ENCODE results near the gene EHD3. TPM values are rescaled to one million over a fixed set of nuclear protein-coding genes. Genes with fewer than 3 reads are reported as not detected.
A peak's percentile ranks its signal among the peaks of the same experiment; 100 is the strongest.

EHD3 gene
- 0.43 TPM for polyA plus RNA-seq (2012; ENCODE audit: insufficient read depth, insufficient read length)

DNA sequence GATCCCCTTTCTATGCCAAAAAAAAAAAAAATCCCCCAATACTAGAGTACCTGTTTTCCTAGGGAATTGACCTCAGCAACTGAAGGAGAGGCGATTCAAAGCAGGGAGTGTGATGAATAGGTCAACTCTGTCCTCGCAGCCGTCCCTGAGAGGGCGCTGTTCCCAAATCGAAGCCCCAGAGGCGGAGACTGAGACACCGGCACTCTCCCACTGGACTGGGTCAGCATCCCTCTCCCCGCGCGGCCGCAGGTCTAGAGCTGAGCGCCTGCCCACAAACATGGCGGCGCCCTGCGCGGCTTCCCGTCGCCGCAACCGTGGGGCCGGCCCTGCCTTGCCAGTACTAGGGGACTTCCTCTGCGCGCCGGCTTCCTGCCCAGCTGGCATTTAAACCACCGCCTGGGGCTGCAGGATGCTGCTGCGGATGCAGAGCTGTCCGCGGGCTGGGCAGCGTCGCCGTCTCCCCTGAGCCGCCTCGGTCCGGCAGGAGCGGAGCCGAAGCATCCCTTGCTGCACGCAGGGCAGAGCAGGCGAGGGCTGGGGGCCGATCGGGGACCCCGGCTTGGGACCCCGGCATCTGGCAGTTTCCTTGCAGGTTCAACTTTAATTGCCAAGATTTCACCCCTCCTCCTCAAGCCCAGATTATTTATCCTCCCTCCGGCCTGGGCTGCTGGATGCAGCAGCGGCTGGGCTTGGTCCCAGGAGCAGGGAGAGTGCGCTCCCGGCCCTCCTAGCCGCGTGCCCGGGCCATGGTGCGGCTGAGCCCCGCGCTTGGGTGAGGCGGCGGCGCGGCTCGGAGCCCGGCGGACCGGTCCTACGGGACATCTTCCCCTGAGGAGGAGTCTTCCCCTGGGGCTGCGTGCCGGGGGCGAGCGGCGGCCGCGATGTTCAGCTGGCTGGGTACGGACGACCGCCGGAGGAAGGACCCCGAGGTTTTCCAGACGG, at the start of gene EHD3:
EHD3 (plus strand) TSS at position 412 of the 942 bp plus-strand sequence; CDS start at position 882, 470 bp downstream.
- peak; percentile 39 for DNase-seq (ENCODE audit: low read depth, low spot score)
- H3K4me3 ChIP-seq (ENCODE audit: low read length): peak within 1 kb of the TSS; percentile 59

- no peak overlapping the region for H3K4me3 ChIP-seq (ENCODE audit: low read length)
- DNase-seq (ENCODE audit: low read depth, low spot score): no peak
Observed at GRCh38 chr2:31187166-31187565, 46.8 kb upstream of the EHD3 start.

GRCh38 chr2:31188131-31188530, 45.8 kb upstream of the EHD3 start:
- no peak for DNase-seq (ENCODE audit: low read depth, low spot score)
- no peak overlapping the region for H3K4me3 ChIP-seq (ENCODE audit: low read length)

- no peak overlapping the region for H3K4me3 ChIP-seq (ENCODE audit: low read length)
- DNase-seq (ENCODE audit: low read depth, low spot score): no peak
Observed at GRCh38 chr2:31189141-31189540, 44.8 kb upstream of the EHD3 start.

DNA sequence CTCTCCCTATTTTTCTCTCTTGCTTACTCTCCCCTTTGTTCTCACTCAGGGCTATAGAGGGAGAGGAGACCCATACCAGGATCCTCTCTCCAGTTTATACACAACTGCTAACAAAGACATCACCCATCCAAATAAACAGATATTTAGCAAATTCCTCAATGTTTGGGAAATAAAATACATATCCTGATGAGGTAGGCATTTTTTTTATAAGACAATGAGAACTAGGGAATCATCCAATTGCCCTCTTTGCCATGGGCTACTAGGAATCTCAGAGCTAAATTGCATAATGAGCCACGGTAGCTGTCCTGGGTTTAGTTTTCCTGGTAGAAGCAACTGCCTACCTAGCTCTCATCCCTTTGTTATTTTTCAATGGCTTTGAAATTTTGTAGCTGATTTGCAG, 43.8 kb upstream of the EHD3 start:
- DNase-seq (ENCODE audit: low read depth, low spot score): no peak
- no peak overlapping the region for H3K4me3 ChIP-seq (ENCODE audit: low read length)

- DNase-seq (ENCODE audit: low read depth, low spot score): no peak
- no peak overlapping the region for H3K4me3 ChIP-seq (ENCODE audit: low read length)
Observed at GRCh38 chr2:31191931-31192330, 42.0 kb upstream of the EHD3 start.

DNA sequence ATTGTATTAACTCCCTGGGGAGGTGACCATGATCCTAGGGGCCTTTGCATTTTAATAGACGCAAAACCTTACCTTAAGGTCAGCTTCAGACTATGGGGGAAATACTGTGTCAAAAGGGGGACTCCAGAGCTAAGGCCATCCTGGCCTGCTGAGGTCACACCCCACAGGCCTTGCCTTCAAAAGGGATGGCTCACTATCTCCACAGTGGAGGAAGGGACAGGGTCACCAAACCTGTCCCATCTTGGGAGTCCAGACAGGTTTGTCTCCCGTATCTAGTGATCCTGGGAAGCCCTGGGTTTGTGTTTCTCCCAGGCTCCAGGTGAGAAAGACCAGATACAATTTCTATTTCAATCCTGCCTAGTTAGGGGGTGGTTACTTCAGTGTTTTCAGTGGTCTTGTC, 41.6 kb upstream of the EHD3 start:
- no peak overlapping the region for H3K4me3 ChIP-seq (ENCODE audit: low read length)
- DNase-seq (ENCODE audit: low read depth, low spot score): no peak

DNA sequence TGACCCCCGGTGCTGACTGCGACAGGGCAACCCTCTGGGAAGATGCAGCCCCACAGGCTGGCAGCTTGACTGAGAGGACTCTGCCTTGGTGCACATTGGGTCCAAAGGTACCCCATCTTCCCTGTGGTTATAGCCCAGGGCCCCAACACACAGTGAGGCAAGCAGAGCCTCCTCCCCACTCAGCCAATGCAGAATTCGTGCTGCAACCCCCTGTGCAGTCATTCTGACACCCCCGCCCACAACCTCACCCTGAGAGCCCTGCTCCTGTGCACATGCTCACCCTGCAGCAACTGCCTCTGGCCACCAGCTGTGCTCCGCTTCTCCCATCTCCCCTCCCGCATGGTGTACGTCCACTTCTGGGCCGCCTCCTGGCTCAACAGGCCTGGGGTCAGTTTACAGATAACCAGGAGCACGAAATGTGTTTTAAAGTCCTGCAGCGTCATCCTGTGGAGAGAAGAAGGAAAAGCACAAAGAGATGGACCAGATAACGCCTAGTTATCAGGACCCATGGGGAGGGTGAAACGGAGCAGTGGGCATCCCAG, 41.0 kb upstream of the EHD3 start:
- H3K4me3 ChIP-seq (ENCODE audit: low read length): no peak overlapping the region
- no peak for DNase-seq (ENCODE audit: low read depth, low spot score)

DNA sequence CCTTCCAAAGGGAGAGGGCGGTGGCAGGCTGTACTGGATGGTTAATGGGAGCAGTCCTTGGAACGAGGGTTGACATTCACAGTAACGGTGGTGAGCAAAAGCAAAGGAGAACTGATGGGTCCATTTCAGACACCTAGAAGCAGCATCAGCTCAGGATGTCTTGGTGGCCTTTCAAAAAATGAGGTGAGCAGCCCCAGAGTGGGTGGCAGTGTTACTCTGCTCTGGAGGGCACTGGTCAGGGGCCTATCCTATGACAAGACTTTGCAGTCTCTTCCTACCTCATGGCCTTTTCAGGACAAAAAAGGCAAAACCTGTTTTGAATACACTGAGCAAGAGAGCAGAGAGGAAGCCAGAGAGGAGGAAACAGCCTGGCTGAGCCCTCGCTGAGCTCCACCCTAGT, 40.1 kb upstream of the EHD3 start:
- H3K4me3 ChIP-seq (ENCODE audit: low read length): no peak overlapping the region
- no peak for DNase-seq (ENCODE audit: low read depth, low spot score)

DNA sequence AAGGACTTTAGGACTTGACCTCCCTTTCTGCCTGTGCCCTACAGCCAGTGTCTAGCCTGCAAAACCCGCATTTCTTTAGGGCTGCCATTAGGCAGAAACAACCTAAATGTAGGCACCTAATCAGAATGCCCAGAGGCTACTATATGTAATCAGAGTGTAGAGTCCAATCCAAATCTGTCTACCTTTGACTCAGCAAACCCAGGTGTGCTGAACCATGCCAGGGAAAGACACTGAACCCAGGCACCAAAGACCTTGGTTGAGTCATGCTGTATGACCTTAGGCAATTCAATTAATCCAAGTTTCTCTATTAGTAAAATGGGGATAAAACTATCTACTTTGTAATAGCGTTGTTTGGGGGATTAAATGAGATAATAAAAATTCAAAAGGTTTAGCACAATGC, 37.3 kb upstream of the EHD3 start:
- no peak overlapping the region for H3K4me3 ChIP-seq (ENCODE audit: low read length)
- no peak for DNase-seq (ENCODE audit: low read depth, low spot score)

DNA sequence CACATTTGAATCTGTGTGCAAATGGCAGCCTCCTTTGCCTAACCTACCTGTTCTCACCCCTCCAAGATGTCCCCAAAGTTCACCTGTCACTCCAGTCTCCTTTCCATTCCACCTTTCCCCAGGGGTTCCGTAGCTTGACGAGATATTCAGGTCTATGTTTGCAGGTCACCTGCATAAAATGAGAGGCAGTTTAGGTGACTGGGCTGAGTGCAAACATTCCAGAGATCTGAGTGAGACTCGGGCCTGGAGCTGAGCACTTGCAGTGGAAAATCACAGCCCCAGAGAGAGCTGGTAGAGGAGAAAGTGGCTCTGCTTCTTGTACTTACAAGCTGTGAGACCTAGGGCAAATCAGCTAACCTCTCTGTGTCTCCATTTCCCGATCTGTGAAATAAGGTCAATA, 36.8 kb upstream of the EHD3 start:
- no peak for DNase-seq (ENCODE audit: low read depth, low spot score)
- no peak overlapping the region for H3K4me3 ChIP-seq (ENCODE audit: low read length)

DNA sequence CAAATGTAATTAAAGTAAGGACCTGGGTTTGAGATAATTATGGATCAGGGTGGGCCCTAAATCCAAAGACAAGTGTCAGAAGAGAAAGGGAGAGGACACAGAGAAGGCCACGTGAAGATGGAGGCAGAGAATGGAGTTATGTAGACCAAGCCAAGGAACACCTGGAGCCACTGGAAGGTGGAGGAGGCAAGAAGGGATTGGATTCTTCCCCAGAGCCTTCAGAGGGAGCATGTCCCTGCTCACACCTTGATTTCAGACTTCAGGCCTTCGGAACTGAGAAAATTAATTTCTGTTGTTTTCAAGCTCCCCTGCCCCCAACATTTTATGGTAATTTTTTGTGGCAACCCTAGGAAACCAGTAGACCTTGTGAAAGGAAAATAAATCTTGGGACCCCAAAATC, 36.3 kb upstream of the EHD3 start:
- no peak for DNase-seq (ENCODE audit: low read depth, low spot score)
- H3K4me3 ChIP-seq (ENCODE audit: low read length): no peak overlapping the region

DNA sequence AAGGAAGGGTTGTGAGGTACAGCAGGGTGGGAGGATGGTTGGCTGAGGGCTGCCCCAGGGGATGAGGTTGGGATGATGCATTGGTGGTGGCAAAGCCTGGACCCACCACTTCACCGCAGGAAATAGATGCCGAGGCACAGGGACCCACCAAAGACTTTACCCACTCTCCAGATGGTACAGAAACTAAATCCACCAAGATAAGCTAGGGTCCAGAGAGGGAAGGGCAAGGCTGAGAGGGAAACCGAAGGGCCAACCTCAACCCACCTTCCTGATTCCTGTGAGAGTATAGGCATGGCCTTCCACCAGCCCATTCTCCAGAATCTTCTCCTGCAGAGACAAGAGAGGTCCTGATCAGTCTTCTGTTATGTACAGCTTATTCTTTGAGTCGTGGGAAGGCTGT, 34.7 kb upstream of the EHD3 start:
- no peak overlapping the region for H3K4me3 ChIP-seq (ENCODE audit: low read length)
- DNase-seq (ENCODE audit: low read depth, low spot score): no peak

DNA sequence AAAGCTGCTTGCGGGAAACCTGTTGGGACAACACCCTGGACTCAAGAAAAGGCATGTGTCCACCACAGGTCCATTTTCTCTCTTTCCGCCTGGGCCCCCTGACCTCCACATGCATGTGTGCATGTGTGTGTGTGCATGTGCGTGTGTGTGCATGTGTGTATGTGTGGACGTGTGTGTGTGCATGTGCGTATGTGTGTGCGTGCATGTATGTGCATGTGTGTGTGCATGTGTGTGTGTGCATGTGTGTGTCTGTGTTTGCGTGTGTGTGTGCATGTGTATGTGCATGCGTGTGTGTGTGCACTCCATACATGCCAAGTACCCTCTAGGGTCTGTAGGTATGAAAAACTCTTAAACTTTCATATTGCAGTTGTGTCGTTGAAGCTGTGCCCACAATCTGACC, 33.0 kb upstream of the EHD3 start:
- DNase-seq (ENCODE audit: low read depth, low spot score): no peak
- H3K4me3 ChIP-seq (ENCODE audit: low read length): no peak overlapping the region

GRCh38 chr2:31202041-31202440, 31.9 kb upstream of the EHD3 start:
- DNase-seq (ENCODE audit: low read depth, low spot score): no peak
- H3K4me3 ChIP-seq (ENCODE audit: low read length): no peak overlapping the region

DNA sequence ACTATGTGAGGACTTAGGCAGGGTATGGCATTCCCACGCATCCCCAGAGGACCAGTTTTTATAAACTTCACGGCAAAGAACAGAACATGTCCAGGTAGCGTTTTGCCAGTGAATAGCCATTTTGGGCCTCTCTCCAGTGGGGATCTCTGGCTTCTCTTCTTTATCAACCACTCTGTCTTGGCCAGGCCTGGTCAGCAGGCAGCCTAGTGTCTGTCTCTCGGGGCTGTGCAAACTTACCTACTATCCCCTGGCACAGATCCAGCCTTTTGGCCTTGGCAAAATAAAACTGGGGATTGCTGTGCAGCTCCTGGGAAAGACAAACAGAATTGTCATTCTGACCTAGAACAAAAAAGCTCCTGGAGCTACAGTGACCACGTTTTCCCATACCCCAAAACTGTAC, 31.1 kb upstream of the EHD3 start:
- no peak overlapping the region for H3K4me3 ChIP-seq (ENCODE audit: low read length)
- DNase-seq (ENCODE audit: low read depth, low spot score): no peak

GRCh38 chr2:31203916-31204315, 30.0 kb upstream of the EHD3 start:
- no peak overlapping the region for H3K4me3 ChIP-seq (ENCODE audit: low read length)
- no peak for DNase-seq (ENCODE audit: low read depth, low spot score)

DNA sequence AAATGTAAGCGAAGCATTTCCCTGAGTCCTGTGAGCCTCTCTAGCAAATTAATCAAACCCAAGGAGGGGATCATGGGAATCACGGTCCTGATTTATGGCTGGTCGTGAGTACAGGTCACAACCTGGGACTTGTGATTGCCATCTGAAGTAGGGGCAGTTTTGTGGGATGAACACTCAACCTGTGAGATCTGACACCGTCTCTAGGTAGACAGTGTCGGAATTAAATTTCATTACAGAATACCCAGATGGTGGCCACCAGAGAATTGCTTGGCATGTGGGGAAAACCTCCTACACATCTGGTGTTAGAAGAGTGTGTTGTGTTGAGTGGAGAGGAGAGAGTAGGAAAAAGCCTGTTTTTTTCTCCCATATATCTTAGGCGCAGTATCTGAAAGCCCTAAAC, 29.2 kb upstream of the EHD3 start:
- H3K4me3 ChIP-seq (ENCODE audit: low read length): no peak overlapping the region
- no peak for DNase-seq (ENCODE audit: low read depth, low spot score)

DNA sequence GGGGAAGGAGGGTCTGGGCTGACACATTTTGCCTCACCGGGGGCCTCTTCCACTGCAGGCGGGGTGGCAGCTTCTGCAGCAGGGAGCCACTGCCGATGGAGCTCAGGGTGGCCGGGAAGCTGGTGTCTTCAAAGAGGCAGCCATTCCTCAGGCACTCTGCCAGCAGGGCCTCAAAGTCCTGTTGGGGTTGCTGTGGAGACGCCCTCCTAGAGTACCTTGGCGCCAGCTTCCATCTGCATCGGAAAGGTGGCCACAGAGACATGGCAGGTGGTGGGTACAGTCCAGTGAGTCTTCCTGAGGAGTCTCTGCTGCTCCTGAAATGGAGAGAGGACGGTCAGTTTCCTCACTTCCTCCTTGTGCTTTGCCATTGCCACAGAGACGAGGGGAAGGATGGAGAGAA, 28.8 kb upstream of the EHD3 start:
- no peak for DNase-seq (ENCODE audit: low read depth, low spot score)
- H3K4me3 ChIP-seq (ENCODE audit: low read length): no peak overlapping the region

DNA sequence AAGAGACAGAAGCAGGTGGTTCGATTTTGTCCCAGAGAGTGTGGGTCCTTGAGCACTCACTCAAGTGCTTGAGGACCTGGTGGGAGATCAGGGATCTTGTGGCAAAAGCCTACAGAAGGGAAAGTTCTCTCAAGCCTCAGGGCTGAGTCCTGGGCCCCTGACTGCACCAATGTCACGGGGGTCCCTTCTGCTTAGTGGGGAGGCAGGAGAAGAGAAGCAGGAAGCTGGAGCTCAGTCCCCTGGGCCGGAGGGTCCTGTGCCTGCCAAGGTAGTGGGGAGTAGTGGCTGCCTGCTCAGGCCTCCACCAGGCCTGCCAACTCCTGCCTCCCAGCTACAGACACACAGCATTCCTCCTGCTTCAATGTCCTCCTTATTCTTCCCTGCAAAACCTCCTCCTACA, 28.3 kb upstream of the EHD3 start:
- no peak for DNase-seq (ENCODE audit: low read depth, low spot score)
- H3K4me3 ChIP-seq (ENCODE audit: low read length): no peak overlapping the region

DNA sequence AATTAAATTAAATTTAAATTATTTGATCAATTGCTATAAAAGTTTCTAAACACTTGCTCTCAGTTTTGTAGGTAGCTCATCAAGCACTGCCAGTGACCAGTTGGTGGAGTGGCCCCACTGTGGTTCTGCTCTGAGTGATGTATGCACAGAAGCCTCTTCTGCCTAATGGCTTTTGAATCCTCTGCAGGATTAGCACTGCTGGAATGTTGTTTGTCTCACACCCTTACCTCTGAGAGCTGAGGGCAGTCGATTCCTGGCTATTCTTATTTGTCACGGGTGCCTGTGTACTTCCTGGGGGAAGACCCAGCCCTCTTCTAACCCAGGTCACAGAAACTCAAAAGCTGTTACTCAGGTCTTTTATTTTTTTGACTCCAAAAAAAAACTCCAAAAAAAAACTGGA, 26.2 kb upstream of the EHD3 start:
- DNase-seq (ENCODE audit: low read depth, low spot score): no peak
- no peak overlapping the region for H3K4me3 ChIP-seq (ENCODE audit: low read length)

Data from Jurkat, Clone E6-1 (cell line).